Measurements from ENCODE around the gene KIN.

Gene KIN

DNA sequence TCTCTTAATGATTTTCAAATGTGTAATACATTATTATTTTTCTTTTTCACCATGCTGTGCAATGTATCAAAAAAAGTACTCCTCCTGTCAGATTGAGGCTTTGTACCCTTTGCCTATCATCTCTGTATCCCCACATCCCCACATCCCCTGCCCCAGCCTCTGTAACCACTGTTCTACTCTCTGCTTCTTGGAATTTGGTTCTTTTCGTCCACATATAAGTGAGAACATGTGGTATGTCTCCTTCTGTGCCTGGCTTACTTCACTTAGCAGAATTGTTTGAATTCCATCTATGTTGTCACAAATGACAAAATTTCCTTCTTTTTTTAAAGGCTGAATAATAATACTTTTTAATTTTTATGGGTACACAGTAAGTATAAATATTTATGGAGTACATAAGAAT, 44.3 kb upstream of the KIN start:
- H3K4me1 ChIP-seq (ENCODE audit: low read length), result no peaks in the 10 kb centered on the region
- H4K20me1 ChIP-seq (ENCODE audit: insufficient read depth, low read length), result no peaks in the 10 kb centered on the region
- H3K9me3 ChIP-seq (ENCODE audit: insufficient read depth, low read length), result no peaks in the 10 kb centered on the region
- TF ChIP-seq, protein P1, sequence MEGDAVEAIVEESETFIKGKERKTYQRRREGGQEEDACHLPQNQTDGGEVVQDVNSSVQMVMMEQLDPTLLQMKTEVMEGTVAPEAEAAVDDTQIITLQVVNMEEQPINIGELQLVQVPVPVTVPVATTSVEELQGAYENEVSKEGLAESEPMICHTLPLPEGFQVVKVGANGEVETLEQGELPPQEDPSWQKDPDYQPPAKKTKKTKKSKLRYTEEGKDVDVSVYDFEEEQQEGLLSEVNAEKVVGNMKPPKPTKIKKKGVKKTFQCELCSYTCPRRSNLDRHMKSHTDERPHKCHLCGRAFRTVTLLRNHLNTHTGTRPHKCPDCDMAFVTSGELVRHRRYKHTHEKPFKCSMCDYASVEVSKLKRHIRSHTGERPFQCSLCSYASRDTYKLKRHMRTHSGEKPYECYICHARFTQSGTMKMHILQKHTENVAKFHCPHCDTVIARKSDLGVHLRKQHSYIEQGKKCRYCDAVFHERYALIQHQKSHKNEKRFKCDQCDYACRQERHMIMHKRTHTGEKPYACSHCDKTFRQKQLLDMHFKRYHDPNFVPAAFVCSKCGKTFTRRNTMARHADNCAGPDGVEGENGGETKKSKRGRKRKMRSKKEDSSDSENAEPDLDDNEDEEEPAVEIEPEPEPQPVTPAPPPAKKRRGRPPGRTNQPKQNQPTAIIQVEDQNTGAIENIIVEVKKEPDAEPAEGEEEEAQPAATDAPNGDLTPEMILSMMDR (IDR thresholded peaks at IDR 0.05; ENCODE audit: low read depth, low read length), result no peak
- TF ChIP-seq EZH2phosphoT487 (IDR thresholded peaks at IDR 0.05; ENCODE audit: low read depth), result no peak
- H3K4me3 ChIP-seq (ENCODE audit: low read length), result no peak overlapping the region
- no peaks in the 10 kb centered on the region for H3K27me3 ChIP-seq (ENCODE audit: low read depth, low read length)
- H3K4me2 ChIP-seq (ENCODE audit: low read length), result no peak overlapping the region
- H3K79me2 ChIP-seq (ENCODE audit: low read length), result no peaks in the 10 kb centered on the region; the same call in 1 of the 2 replicates
- H3K9ac ChIP-seq (ENCODE audit: low read length), result no peak overlapping the region
- H3K36me3 ChIP-seq (replicated peaks; ENCODE audit: low read depth, low read length), result no peaks in the 10 kb centered on the region
- no peak overlapping the region for H3K27ac ChIP-seq (ENCODE audit: low read length)
- no peak overlapping the region for H2AFZ ChIP-seq (ENCODE audit: low read depth, low read length)

DNA sequence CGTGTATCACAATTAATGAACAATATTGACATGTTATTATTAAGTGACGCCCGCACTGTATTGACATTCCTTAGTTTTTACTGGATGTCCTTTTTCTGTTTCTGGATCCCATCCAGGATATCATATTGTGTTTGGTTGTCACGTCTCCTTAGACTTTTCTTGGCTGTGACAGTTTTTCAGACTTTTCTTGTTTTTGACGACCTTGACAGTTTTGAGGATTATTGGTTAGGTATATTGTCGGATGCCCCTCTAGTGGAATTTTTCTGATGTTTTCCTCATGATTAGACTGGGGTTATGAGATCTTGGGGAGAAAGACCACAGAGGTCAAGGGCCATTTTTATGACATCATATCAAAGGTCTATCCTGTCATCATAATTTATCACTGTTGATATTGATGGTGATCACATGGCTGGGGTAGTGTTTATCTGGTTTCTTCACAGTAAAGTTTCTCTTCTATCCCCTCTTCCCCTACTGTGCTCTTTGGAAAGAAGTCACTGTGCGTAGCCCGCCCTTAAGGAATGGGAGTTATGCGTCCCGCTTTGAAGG, 41.6 kb upstream of the KIN start:
- Histone ChIP-seq H3K27ac (ENCODE audit: low read length) (no peak overlapping the region), H3K4me1 (ENCODE audit: low read length) (no peaks in the 10 kb centered on the region), H3K4me2 (ENCODE audit: low read length) (no peak overlapping the region), H4K20me1 (ENCODE audit: insufficient read depth, low read length) (no peaks in the 10 kb centered on the region), H3K36me3 (replicated peaks; ENCODE audit: low read depth, low read length) (peaks cover 3% of the 10 kb centered on the region), H3K4me3 (ENCODE audit: low read length) (no peak overlapping the region), H3K27me3 (ENCODE audit: low read depth, low read length) (no peaks in the 10 kb centered on the region), H2AFZ (ENCODE audit: low read depth, low read length) (no peak overlapping the region), H3K9me3 (ENCODE audit: insufficient read depth, low read length) (no peaks in the 10 kb centered on the region), H3K79me2 (ENCODE audit: low read length) (no peaks in the 10 kb centered on the region), H3K9ac (ENCODE audit: low read length) (no peak overlapping the region)
- TF ChIP-seq, protein P1 (IDR thresholded peaks at IDR 0.05; ENCODE audit: low read depth, low read length), result no peak
- no peak for TF ChIP-seq EZH2phosphoT487 (IDR thresholded peaks at IDR 0.05; ENCODE audit: low read depth)

DNA sequence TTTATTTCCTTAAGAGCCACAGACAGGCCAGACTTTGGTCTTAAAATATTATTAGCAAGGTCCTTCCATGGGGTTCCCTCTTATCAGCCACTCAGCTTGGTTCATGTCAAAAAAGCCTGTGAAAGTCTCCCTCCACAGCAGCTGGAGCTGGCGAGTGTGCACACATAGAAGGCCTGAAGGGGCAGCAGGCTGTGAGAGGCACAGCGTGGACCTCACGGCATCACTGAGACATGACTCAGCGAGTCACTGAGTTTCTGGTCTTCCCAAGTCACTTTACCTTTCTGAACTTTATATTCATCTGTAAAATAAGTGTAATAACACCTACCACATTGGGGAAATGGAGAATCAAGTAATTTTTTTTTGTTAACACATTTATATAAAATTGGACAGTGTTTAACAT, 39.2 kb upstream of the KIN start:
- H3K4me2 ChIP-seq (ENCODE audit: low read length), result no peak overlapping the region
- no peak overlapping the region for H3K9ac ChIP-seq (ENCODE audit: low read length)
- H3K27ac ChIP-seq (ENCODE audit: low read length), result no peak overlapping the region
- H3K4me1 ChIP-seq (ENCODE audit: low read length), result no peaks in the 10 kb centered on the region
- no peaks in the 10 kb centered on the region for H3K27me3 ChIP-seq (ENCODE audit: low read depth, low read length)
- no peaks in the 10 kb centered on the region for H3K9me3 ChIP-seq (ENCODE audit: insufficient read depth, low read length)
- no peak overlapping the region for H2AFZ ChIP-seq (ENCODE audit: low read depth, low read length)
- no peak overlapping the region for H3K4me3 ChIP-seq (ENCODE audit: low read length)
- no peak for TF ChIP-seq EZH2phosphoT487 (IDR thresholded peaks at IDR 0.05; ENCODE audit: low read depth)
- TF ChIP-seq, protein P1 (IDR thresholded peaks at IDR 0.05; ENCODE audit: low read depth, low read length), result no peak
- H3K36me3 ChIP-seq (replicated peaks; ENCODE audit: low read depth, low read length), result peaks cover 3% of the 10 kb centered on the region
- H3K79me2 ChIP-seq (ENCODE audit: low read length), result no peaks in the 10 kb centered on the region
- H4K20me1 ChIP-seq (ENCODE audit: insufficient read depth, low read length), result no peaks in the 10 kb centered on the region

DNA sequence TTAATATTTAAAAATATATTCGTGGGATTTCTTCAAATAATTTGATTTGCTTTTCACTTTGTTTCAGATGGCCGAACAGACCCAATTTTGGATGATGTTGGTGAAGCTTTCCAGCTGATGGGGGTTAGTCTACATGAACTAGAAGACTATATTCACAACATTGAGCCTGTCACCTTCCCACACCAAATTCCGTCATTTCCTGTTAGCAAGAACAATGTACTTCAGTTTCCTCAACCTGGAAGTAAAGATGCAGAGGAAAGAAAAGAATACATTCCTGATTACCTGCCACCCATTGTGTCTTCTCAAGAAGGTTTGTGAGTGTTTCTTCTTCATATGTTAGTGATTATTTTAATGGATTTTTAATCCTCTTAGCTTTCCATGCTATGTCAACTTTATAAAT, 36.5 kb upstream of the KIN start:
- TF ChIP-seq, protein P1 (IDR thresholded peaks at IDR 0.05; ENCODE audit: low read depth, low read length), result no peak
- TF ChIP-seq EZH2phosphoT487 (IDR thresholded peaks at IDR 0.05; ENCODE audit: low read depth), result no peak
- Histone ChIP-seq H3K4me2 (ENCODE audit: low read length) (no peak overlapping the region), H3K27ac (ENCODE audit: low read length) (no peak overlapping the region), H3K9ac (ENCODE audit: low read length) (no peak overlapping the region), H2AFZ (ENCODE audit: low read depth, low read length) (no peak overlapping the region), H3K4me1 (ENCODE audit: low read length) (peaks cover 8% of the 10 kb centered on the region), H3K36me3 (replicated peaks; ENCODE audit: low read depth, low read length) (peaks cover 3% of the 10 kb centered on the region), H4K20me1 (ENCODE audit: insufficient read depth, low read length) (no peaks in the 10 kb centered on the region), H3K4me3 (ENCODE audit: low read length) (no peak overlapping the region), H3K9me3 (ENCODE audit: insufficient read depth, low read length) (no peaks in the 10 kb centered on the region), H3K27me3 (ENCODE audit: low read depth, low read length) (no peaks in the 10 kb centered on the region), H3K79me2 (ENCODE audit: low read length) (peaks cover 7% of the 10 kb centered on the region)
